PFSK-1 (cell line): ENCODE measurements around the gene STX2.

Experiments used
- FOXP2 ChIP-seq: optimal IDR thresholded peaks from 2 replicates; pipeline ENCODE3; 2011; ENCODE audit warnings: borderline replicate concordance, control low read depth, inconsistent platforms; ENCODE audit not compliant: insufficient read depth; ENCODE audit errors: extremely low read length, extremely low read depth
- POLR2AphosphoS5 ChIP-seq: IDR thresholded peaks from 2 replicates; pipeline ENCODE4 v1.6.1; 2012; ENCODE audit warnings: low read depth, mild to moderate bottlenecking, control low read depth, low read length, moderate library complexity
- REST ChIP-seq, 2 experiments: IDR thresholded peaks; 2 replicates each; pipeline versions ENCODE4 v1.6.1 to v1.8.0; 2011 to 2012; ENCODE audit warnings: low read depth in 2 of 2, low read length in 2 of 2, control low read depth in 1 of 2, inconsistent platforms in 1 of 2, mild to moderate bottlenecking in 1 of 2, moderate library complexity in 1 of 2; ENCODE audit not compliant: insufficient read depth in 1 of 2
- SIN3A ChIP-seq: IDR thresholded peaks from 2 replicates; pipeline ENCODE4 v1.6.1; 2012; ENCODE audit warnings: mild to moderate bottlenecking, low read length, moderate library complexity, borderline replicate concordance; ENCODE audit not compliant: insufficient read depth
- TAF1 ChIP-seq: IDR thresholded peaks from 2 replicates; pipeline ENCODE4 v1.6.1; 2012; ENCODE audit warnings: low read length, control low read depth, borderline replicate concordance; ENCODE audit not compliant: insufficient read depth

The STX2 gene

GRCh38 chr12:130787041-130787440, 52.0 kb downstream of the STX2 start:
- TF ChIP-seq SIN3A (no peak), REST (IDR thresholded peaks at IDR 0.05; ENCODE audit: insufficient read depth in 1 of 2, low read depth in 2 of 2, low read length in 2 of 2) (no peak), POLR2AphosphoS5 (no peak), TAF1 (no peak), FOXP2 (no peak)

GRCh38 chr12:130783110-130783715, 55.8 kb downstream of the STX2 start:
- TF ChIP-seq REST (IDR thresholded peaks at IDR 0.05; ENCODE audit: insufficient read depth in 1 of 2, low read depth in 2 of 2, low read length in 2 of 2) (no peak), POLR2AphosphoS5 (no peak), FOXP2 (no peak), TAF1 (no peak), SIN3A (no peak)

- TF ChIP-seq FOXP2 (no peak), TAF1 (no peak), REST (IDR thresholded peaks at IDR 0.05; ENCODE audit: insufficient read depth in 1 of 2, low read depth in 2 of 2, low read length in 2 of 2) (no peak), SIN3A (no peak), POLR2AphosphoS5 (no peak)
These were observed 58.0 kb downstream of the STX2 start for GRCh38 chr12:130780880-130781575.

GRCh38 chr12:130780325-130780724, 58.7 kb downstream of the STX2 start:
- TF ChIP-seq FOXP2 (no peak), REST (IDR thresholded peaks at IDR 0.05; ENCODE audit: insufficient read depth in 1 of 2, low read depth in 2 of 2, low read length in 2 of 2) (no peak), SIN3A (no peak), TAF1 (no peak), POLR2AphosphoS5 (no peak)
